ENCODE data around the gene WWOX.

GRCh38 chr16:79155904-79156303 is 1056.5 kb downstream of the WWOX start:
- TF ChIP-seq CTCF (IDR thresholded peaks at IDR 0.05; ENCODE audit: extremely low read depth in 1 of 2, insufficient read depth in 1 of 2, low read depth in 1 of 2, low read length in 2 of 2) (no peak), POLR2A (IDR thresholded peaks at IDR 0.05; ENCODE audit: low read depth, low read length) (no peak), MYC (IDR thresholded peaks at IDR 0.05; ENCODE audit: low read depth, low read length) (no peak), EZH2 (IDR thresholded peaks at IDR 0.05; ENCODE audit: borderline replicate concordance, low read depth, low read length, severe bottlenecking) (no peak), POLR2AphosphoS5 (IDR thresholded peaks at IDR 0.05; ENCODE audit: insufficient read depth, low read depth, low read length) (no peak), JUN (IDR thresholded peaks at IDR 0.05; ENCODE audit: borderline replicate concordance, insufficient read depth, insufficient read length, low read depth) (no peak), MAX (IDR thresholded peaks at IDR 0.05; ENCODE audit: insufficient read depth, insufficient read length) (no peak), FOS (IDR thresholded peaks at IDR 0.05; ENCODE audit: borderline replicate concordance, insufficient read depth, low read length) (no peak), GATA2 (IDR thresholded peaks at IDR 0.05; ENCODE audit: insufficient read depth, insufficient read length, low read depth, low read length) (no peak)
